GM19238 (cell line): ENCODE measurements around the gene PREX1.

ENCODE experiments used
- DNase-seq: peaks from one replicate; pipeline ENCODE4 v3.0.0; 2011; ENCODE audit warnings: low spot score; ENCODE audit not compliant: insufficient read length

Gene PREX1

DNA sequence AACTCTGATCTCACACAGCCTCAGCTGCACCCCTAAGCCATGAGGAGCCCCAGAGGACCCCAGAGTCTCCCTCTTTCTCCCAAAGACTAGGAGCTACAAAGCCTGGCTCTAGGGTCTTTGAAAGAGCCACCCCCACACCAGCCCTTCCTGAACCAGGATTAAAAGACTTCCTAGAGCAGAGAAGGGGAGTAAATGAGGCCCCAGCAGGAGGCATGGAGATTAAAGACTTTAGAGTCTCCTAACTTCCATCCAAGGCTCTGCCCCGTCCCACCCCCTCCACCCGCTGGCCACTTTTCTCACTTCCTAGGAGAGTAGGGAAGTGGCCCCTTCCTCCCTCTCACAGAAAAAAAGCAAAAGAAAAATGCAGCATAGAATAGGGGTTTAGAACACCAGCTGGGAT, 1.7 kb downstream of the PREX1 start:
- no peak for DNase-seq

DNA sequence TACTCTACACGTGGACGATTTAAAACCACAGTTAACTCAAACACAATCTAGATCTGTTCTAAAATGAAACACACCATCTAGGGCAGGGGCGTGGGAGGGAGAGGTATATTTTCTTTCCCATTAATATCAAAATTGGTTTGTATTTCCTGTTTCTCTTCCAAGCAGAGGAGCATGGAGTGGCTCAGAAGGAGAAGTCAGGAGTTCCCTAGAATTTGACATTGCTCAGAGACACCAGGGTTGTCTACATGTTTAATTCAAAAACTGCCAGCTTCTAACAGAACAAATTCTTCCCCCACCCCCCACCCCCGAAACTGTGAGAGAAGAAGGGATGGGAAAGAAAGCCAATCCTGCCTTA, 2.3 kb downstream of the PREX1 start:
- DNase-seq: no peak

DNA sequence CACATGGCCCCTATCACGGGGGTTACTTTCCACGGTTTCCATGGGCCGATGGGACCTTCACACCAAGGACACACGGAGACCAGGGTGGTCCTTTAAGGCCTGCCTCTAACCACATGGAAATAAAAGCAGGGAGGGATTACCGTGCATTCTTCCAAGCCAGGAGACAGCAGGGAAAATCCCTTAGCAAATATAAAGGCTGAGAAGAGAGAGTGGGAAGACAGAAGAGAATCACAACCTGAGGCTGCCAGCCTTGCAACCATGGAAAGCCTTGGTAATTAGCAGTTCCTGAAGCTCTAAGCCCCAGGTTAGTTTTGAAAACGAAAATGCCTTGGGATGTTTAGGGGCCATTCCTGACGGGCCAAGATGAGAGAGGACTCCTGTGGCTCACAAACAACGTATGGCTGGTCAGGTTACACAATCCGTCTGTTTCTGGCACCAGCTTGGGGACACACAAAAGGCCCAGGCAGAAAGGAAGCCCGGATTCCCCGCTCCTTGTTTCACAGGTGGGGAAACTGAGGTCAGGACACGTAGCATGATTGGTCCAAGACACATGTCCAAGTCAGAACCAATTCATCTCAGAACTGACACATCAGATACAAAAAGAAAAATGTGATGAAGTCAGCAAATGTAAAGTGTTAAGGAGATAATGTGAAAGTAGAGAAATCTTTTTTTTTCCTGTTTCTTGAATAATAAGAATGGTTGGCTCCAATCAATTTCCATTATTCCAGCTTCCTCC, 2.8 kb downstream of the PREX1 start:
- DNase-seq: no peak

DNA sequence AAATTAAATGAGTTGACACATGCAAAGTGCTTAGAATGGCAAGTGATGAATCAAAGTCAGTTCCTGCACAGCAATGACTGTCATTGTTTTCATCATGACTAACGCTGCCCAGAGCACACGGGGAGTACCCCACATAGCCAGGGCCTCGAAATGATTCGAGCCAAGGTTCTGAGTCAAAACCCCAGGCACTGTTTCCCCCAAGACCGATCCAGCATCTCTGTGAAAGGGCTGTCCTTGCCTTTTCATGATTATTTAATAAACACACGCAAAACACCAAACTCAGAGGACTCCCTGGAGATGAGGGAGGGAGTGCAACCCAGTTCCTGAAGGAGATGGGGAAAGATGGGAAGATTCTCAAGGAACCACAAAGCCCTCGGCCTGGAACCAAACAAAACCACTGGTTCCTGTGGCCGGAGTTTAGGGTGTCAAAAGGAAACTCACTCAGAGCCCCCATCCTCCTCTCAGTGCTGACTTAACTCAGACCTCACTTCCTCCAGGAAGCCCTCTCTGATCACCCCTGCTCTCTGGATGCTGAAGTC, 3.8 kb downstream of the PREX1 start:
- DNase-seq: peak; percentile 60

DNA sequence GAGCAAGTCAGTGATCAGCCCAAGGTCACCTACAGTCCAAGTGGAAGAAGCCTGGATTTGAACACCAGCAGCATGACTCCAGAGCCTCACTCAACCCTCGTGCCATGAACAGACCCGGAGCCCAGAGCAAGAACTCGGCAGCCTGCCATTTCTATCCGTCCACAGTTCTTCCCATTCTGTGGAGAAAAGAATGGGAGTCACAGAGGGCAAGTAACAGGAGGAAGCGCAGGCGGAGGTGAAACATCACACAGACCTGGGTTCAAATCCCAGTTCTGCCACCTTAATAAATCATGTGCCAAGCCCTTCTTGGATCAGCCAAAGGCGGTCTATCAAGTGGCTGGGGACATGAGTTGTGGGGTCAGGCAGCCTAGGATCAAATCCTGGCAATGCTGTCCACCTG, 4.3 kb downstream of the PREX1 start:
- no peak for DNase-seq

DNA sequence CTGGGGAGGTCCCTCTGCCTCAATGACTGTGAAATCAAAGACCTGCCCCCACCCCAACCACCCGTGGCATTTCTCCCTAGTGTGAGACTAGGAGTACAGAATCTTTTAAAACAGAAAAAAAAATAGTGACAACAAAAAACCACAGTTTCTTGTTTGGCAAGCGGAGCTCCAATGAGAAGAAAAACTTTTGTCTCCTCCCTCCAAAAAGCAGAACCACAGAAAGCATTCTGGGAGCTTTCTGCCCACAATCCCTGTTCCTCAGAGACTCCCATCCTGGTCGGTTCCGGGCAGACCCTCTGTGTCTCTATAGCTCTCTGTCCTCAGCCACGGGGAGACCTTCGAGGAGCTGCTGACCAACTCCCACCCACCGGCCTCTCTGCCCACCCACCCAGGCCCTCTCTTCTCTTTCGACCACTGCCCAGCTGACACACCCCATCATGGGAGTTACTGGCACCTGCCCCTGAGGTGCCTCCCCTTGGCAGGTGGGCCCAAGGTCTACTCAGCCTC, 4.9 kb downstream of the PREX1 start:
- no peak for DNase-seq

DNA sequence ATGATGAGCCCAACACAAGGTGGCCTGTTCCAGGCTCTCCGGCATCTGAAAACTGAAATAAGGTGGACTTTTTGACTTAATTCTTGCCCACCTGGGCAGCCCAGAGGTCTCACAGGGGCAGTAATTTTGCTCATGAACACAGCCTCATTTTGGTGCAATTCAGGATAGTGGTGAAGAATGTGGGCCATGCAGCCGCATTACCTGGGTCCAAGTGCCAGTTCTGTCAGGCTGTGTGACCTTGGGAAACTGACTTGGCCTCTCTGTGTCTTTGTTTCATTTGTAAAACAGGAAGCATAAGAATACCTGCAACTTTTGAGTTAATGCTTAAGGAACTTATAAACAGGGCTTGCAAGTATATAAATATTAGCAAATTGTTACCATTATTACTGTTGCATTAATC, 5.6 kb downstream of the PREX1 start:
- DNase-seq: no peak

DNA sequence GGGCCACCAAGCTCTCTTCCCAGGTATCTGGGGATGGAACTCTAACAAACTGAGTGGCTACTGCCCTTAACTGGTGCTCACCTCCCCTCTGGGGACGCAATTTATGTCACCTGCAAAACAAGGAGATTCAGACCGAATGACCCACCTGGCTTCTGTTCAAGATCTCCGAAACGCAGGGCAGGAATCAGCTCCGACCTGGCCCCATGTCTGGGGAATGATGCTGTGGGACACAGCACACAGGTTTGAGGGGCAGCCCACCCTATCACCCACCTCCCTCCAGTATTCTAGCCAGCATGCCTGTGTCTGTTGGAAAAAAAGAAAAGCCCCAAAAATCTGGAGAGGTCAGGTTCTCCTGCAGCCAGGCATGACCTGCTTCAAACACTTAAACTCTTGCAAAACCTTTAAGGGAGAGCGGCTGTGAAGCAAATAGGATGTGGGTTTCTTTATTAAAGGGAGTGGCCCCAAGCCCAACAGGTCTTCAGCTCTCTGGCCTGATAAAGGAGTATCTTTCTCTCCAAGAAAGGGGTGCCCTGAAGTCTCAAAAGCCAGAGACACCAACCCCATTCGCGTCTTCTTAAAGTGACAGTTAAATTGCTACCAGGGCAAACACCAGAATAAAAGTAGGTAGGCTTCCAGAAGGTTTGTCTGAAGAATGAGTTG, 6.4 kb downstream of the PREX1 start:
- no peak for DNase-seq

DNA sequence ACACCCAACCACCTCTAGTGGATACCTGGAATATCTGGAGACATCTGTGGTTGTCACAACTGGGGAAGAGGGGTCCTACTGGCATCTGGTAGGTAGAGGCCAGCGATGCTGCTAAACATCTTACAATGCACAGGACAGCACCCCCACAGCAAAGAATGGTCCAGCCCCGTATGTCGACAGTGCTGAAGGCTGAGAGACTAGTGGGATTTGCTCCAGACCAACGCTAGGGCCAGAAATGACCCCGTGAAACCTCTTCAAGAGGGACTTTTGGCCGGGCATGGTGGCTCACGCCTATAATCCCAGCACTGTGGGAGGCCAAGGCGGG, 7.2 kb downstream of the PREX1 start:
- no peak for DNase-seq

DNA sequence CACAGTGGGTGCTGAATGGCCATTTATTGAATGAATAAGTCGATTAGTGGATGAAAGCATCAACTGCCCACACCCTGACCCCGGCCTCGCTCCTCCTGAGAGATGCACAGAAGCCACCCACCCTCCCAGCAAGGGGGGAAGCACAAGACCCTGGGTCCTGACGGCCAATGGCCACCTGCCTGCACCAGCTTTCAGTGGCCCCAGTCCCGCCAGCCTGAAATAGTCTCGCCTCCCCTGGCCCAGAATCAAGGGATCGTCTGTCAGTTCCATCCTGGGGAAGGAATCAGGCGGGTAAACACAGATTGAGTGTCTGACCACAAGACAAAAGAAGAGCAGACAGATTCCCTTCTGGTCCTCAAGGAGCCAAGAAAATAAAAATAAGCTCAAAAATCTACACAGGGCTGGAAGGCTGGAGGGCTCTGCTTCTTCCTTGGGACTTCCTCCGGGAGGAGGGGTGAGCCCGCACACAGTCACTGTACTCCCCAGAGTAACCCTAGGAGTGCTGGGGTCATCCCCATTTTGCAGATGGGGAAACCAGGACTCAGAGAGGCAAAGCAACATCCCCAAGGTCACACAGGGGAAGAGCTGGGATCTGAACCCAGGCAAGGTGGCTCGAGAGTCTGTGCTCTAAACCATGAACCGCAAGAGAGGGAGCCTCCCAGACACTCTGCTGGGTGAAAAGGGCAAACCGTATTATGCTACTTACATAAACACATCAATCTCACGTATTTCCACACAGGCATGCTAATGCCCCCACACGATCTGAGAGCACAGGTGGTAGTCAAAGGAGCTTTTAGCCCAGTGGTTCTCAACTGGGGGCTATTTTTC, 7.8 kb downstream of the PREX1 start:
- no peak for DNase-seq

DNA sequence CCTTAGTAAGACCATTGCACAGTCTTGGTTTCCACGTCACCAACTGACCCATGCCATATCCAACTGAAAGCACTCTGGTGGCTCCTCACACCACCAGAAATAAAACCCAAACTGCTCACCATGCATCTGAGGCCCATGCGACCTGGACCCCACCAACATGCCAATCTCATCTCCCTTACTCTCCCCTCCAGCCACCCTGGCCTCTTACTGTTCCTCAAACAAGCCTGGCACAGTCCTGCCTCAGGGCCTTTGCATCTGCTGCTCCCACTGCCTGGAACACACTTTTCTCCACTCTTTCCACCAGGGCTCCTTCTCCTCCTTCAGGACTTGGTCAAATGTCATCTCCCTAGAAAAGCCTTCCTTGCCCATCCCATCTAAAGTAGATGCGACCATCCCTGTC, 8.7 kb downstream of the PREX1 start:
- no peak for DNase-seq

DNA sequence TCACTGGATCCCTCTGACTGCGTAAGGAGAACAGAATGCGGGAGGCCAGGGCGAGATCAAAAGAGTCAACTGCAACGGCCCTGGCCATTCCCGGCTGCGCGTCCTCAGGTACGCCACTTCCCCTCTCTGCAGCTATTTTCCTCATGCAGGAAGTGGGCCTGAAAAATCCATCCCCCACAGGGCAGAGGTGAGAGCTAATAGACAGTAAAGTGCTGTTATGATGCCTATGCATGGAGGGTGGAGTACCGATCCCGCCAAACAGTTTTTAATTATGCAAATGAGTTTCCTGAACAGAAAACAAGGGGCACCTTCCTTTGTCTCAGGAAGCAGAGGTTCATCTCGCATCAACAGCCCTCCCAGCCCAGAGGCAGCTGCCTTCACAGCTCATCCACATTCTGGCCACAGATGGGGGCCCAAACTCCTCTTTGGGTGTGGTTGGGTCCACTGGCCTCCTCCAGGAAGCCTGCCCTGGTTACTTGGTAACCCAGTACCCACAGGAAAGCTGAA, 9.3 kb downstream of the PREX1 start:
- peak; percentile 49 for DNase-seq

DNA sequence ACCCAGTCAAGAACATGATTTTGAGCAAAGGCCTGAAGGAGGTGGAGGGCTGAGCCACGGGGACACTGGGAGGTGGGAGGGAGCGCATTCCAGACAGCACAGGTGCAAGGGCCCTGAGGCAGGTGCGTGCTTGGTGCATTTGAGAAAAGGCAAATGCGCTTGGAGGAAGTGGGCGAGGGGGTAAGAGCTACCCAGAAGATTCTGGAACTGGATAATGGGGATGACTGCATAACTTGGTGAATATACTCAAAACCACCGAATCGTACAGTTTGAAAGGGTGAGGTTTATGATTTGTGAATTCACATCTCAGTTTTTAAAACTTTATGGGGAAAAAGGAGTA, 9.8 kb downstream of the PREX1 start:
- no peak for DNase-seq

DNA sequence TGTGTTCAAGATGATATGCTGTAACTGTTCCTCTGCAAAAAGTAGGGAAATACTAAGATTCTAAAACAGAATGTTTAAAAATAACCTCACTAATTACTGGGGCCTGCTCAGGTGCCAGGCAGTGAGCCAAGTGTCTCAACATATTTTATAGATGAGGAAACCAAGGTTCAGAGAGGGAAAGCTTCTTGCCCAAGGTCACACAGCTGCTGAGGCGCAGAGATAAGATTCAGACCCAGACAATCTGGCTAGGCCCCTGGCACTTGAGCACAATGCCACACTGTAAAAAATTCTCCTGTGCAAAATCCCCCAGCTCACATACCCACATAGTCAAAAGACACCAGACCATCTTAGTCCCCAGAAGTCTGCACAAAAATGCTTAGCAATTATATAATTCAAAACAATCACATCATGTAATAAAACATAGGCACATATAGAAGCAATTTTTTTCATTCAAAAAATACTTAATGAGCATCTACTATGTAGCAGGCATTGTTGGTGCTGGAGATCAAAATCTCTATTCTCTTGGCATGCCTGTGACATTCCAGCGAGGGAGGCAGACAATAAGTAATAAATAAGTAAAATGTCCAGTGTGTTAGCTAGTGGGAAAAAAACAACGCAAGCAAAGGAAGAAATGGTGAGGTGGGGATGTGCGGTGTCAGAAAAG, 10.3 kb downstream of the PREX1 start:
- DNase-seq: no peak

DNA sequence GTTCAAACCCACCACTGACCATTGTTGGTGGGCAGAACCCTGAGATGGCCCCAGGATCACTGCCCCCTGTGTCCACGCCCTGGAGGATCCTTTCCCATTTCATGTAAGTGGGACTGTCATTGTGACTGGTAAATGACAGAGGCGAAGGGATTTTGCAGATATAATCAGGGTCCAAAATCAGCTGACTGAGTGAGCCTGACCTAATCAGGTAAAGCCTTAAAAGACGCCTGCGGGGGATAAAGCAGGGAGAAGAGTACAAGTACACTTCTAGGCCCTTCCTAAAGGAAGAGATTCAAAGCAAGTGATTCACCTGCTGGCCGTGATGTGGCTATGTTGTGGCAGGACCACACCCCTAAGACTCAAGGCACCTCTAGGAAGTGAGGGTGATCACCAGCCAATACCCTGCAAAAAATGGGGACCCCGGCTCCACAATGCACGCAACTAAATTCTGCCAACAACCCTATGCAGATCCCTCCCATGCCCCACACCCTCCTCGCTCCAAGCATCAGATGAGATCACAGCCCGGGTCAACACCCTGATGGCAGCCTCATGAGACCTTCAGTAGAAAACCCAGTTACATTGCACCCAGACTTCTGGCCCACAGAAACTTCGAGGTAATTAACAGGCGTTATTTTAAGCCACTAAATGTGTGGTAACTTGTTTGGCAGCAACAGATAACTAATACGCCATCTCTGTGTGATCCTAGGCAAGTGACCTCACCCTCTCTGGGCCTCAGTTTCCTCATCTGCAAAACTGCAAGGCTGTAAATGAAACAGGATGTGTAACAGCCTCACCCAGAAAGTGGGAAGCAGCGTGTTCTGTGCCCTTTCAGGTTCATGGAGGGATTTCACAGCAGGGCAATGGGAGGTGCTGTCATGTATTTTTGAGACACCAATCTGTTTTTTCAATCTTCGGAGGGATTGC, 11.3 kb downstream of the PREX1 start:
- no peak for DNase-seq

DNA sequence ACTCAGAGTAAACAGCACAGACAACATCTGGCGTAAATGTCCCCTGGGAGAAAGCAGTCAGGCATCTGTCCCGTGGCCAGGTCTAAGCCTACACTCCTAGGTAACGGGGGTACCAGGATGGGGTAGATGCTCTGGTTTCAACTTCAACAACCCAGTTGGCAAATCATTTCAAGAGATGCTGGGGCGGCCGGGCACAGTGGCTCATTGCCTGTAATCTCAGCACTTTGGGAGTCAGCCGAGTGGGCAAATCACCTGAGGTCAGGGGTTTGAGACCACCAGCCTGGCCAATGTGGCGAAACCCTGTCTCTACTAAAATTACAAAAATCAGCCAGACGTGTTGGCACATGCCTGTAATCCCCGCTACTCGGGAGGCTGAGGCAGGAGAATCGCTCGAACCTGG, 12.3 kb downstream of the PREX1 start:
- DNase-seq: no peak

DNA sequence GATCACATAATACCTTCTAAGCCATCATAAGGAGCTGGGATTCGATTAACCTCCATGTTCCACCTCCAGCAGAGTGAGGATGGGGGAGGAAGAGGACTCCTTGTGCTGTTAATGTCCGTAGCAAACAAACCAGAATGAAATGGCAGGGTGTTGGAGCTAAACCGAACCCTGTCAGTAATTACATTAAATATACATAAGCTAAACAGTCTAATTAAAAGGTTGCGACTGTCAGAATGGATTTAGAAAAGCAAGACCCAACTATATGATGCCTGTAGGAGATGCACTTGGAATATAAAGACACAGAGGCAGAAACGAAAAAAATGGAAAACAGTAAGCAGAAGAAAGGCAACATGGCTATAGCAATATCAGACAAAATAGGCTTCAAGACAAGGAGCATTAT, 13.2 kb downstream of the PREX1 start:
- DNase-seq: no peak

DNA sequence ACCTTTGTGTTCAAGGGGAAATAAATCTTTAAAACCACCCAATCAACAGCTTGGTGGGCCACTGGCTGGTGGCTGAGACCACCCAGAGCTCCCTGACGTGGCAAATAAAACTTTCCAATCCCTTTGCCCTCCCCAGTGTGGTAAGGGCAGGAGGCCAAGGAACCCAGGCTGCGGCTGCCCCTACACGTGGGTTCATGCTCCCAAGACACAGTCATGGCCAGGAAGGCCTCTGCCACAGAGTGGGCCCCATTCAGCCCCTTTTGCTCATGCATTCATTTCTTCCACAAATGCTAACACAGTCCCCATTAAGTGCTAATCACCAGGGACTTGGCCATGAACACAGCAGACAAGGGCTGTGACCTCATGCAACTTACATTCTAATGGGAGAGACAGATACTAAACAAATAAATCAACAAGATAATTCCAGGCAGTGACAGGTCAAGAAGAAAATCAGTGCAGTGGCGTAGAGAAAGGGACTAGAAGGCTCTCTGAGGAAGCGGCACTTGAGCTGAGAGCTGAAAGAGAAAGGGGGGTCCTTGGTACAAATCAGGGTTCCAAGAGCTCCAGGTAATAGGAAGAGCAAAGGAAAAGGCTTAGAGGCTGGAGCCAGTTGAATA, 13.8 kb downstream of the PREX1 start:
- no peak for DNase-seq

DNA sequence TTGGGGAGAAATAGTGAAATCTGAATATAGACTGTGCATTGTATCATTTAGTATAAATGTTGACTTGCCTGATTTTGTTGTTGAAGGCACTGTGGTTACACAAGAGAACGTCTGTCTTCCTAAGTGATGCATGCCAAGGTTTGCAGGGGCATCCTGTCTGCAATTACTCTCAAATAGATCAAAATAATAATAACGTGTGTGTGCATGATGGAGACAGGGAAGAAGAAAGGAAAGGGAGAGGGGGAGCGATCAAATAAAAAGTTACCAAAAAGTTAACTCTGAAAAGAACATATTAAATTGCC, 14.4 kb downstream of the PREX1 start:
- no peak for DNase-seq
